NCI-H2196 (cell line): ENCODE data around the gene ATL1.
"Not testable (repeated sequence)": the region's sequence is repeated elsewhere in the genome, so short reads cannot be mapped to it uniquely, and the experiment has no call there.

Experiments used
- DNase-seq: peaks from one replicate; lab custom pipeline; 2025; ENCODE audit not compliant: unreplicated experiment; lab: John Stamatoyannopoulos, UW

The ATL1 gene

DNA sequence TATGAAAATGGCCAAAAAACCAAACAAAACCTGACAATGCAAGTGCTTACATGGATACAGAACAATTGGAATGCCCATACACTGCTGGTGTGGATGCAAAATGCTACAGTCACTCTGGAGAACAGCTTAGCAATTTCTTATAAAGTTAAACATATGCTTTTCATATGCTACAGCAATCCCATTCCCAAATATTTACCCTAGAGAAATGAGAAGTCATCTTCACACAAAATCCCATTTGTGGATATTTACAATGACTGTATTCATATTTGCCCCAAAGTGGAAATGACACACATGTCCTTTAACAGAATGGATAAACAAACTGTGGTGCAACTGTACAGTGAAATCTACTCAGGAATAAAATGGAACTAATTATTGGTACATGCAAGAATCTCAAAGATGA, 87.8 kb downstream of the ATL1 start:
- DNase-seq: no peak

GRCh38 chr14:50649691-50650090, 89.7 kb downstream of the ATL1 start:
- DNase-seq: no peak

GRCh38 chr14:50656776-50657175, 96.8 kb downstream of the ATL1 start:
- DNase-seq: no peak

DNA sequence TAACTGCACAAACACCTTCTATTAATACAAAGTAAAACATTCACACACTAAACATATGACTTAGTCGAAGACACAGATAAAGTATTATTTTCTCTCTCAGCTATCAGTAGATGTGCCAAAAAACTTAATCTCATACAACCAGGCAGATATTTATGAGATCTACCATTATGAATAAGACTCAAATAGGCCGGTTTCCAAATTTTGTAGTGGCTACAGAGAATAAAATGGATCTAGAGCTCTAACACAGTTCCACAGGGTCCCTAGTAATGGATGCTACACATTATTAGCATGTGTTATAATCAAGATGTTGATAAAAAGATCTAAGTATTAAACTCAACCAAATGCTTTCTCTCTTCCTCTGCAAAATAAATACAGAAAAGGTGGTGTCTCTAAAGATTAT, 97.8 kb downstream of the ATL1 start:
- no peak for DNase-seq

- DNase-seq: no peak
These were observed 98.3 kb downstream of the ATL1 start for GRCh38 chr14:50658203-50658602.

DNA sequence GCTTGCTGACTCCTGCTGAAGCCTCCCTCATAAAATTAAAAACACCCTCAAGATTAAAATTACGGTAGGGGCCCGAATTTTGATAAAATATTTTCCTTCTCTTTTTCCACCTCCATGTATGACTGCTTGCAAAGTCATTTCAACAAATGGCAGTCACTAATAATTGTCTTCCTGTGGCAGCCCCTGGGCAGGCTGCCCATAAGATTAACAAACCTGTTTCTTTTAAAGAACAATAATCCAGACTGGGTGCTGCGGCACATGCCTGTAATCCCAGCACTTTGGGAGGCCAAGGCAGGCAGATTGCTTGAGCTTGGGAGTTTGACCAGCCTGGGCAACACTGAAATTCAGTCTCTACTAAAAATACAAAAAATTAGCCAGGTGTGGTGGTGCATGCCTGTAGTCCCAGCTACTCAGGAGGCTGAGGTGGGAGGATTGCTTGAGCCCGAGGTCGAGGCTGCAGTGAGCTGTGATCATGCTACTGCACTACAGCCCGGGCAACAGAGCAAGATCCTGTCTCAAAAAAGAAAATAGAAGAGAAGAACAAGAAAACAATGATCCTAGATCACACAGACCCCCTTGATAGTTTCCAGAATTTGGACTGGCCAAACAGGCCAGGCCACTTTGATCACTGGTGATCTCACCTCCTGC, 99.5 kb downstream of the ATL1 start:
- no peak for DNase-seq

GRCh38 chr14:50664579-50664978, 104.6 kb downstream of the ATL1 start:
- DNase-seq: not testable (repeated sequence)

GRCh38 chr14:50665300-50665699, 105.4 kb downstream of the ATL1 start:
- not testable (repeated sequence) for DNase-seq

DNA sequence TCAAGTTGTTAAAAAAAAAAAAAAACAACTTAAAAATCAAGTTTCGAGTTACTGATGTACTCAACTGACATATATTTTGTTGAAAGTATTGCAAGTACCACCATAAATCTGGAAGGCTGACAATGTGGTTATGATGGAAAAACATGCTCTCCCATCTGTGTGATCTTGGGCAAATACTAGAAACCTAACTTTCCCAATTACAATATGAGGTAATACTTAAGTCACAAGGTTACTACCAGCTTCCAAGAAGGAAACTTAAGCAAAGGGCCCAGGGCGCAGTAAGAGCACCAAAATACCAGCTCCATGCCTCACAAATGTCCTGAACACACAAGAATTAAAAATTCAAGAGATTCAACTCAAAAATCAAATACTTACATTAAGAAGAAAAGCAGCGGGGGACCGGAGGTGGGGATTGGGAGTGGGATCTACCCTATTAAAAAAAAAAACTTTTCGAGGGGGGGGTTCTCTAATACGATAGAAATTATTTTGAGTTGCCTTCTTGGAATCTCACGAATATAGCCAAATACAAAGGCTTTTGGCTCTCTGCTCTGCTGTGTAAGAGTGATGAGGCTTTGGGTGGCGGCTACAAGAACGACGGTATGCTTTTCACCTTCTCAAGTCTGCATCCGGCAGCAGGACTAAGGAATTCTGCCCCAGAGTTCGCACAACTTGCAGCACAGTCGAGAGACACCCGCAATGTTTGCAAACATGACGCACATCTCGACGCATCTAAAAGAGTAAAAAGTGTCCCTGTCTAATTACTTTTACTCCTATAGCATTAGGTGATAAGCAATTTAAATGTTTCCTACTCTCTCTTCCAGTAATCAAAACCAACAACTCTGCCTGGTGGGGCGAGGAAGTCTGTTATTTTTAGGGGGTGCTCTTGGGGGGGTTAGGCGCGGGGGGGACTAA, 107.1 kb downstream of the ATL1 start:
- no peak for DNase-seq

DNA sequence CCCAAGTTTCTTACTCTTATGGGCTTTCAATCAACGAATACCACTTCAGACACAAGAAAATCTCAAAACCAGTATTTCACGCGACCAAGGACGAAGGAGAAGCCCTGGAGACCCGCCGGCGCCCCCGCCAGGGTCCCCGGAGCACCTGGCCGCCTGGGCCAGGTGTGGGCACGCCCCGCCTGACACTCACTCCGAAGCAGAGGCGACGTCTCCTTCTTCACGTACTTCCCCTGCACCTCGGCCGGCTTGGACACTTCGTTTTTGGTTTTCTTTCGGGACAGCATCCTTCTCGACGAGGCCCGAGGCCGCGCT, 107.7 kb downstream of the ATL1 start:
- DNase-seq: peak; percentile 40

- DNase-seq: peak; percentile 68
These were observed 108.3 kb downstream of the ATL1 start, which contains the start of gene SAV1 for GRCh38 chr14:50667996-50668825. Gene SAV1, minus strand, starts transcription at chr14:50668306. Its CDS starts 339 bp downstream, at chr14:50667967.

DNA sequence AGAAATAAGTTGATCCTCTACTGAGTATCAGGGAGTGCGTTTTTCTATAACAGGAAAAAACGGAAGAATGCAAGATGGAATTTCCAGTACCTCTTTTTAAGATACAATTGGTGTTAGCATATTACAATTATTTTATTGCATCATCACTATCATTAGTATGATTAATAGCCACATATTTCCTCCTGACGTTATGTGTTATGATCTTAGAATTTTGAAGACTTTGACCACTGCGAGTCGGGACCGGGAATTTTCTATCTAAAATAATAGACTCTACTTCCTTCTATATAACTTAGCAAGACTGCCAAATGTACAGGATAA, 108.8 kb downstream of the ATL1 start:
- no peak for DNase-seq

- no peak for DNase-seq
These were observed 109.6 kb downstream of the ATL1 start for GRCh38 chr14:50669441-50669986.

- DNase-seq: no peak
These were observed 110.4 kb downstream of the ATL1 start for GRCh38 chr14:50670196-50670865.

- no peak for DNase-seq
These were observed 110.9 kb downstream of the ATL1 start for GRCh38 chr14:50670866-50671256.

DNA sequence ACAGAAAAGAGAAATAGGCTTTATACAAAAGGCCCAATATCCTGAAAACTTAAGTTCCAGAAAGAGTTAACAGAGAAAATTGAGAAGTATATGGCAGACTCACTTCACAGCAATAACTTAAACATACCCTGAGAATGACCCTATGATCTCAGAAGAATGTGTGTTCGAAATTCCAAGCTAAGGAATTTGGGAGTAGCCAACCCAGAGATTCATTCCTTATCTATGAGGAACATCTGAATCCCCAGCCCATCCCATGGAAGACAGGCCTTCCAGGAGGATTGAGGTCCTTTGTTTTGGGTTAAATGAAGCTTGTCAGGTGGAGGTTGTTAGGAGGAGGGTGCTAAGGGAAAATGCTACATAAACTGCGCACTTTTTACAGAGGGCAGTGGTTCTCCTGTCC, 115.7 kb downstream of the ATL1 start:
- no peak for DNase-seq

DNA sequence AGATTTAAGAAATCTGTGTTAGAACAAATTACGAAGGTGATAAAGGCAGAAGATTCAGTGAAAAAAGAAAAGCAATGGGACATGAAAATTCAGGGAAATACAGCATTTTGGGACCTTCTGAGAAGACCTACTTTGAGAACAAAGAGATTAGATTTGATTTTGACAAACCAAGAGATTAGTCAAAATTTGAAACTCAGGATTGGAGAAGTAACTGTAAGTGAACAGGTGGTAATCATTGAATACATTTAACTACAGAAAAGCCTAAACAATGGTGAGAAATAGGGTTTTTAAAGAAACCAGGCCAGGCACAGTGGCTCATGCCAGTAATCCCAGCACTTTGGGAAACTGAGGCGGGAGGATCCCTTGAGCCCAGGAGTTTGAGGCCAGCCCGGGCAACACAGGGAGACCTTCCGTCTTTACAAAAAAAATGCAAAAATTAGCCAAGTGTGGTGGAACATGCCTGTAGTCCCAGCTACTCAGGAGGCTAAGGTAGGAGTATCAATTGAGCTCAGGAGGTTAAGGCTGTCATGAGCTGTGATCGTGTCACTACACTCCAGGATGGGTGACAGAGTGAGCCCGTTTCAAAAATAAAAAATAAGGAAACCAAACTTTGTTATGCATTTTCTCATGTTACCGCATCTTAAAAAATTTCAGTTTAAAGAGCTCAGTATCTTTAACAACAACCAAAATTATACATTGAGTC, 117.0 kb downstream of the ATL1 start:
- DNase-seq: no peak

DNA sequence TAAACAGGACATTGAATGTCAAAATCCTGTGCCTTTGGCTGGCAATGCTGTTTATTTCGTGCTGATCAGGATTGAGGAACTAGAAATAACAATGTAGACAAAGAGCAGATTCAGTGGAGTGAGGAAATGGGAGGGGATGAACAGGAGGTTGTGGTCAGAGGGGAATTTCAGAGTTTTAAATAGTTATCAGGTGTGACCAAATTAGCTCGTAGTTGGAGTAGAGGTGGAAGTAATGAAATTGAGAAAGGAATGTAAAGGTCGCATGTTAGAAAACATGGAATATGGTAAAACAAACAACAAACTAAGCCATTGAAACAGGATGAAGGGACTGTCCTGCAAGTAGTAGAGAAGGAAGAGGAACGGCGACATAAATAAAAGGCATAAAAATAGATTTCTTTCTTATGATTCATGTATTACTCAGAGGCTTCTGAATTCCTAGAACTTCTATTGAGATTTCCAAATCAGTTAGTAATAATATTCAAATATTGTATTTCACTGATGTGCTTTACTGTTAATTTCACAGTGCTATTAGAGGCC, 117.7 kb downstream of the ATL1 start:
- no peak for DNase-seq

DNA sequence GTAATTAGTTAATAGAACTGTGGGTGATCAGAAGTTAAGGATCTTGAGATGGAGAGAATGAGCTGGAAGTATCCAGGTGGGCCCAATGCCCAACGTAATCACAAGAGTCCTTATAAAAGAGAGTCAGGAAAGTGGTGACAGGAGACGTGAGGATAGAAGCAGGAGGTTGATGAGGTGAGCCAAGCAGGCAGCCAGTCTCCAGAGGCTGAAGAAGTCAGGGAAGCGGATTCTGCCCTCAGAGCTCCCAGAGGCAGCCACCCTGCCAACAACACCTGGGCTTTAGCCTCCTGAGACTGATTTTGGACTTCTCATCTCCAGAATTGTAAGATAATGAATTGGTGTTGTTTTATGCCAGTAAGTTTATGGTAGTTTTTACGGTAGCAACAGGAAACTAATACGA, 118.2 kb downstream of the ATL1 start:
- no peak for DNase-seq

DNA sequence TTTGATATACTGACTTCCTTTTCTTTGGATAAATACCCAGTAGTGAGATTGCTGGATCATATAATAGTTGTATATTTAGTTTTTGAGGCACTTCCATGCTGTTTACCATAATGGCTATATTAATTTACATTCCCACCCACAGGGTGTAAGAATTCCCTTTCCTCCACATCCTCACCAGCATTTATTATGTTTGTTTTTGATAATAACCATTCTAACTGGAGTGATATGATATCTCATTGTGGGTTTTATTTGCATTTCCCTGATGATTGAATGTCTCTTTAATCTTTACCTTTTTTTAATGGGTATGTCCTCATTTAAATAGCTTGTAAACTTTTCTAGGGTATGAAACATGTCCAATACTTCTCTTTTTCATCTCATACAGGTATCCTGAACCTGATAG, 119.7 kb downstream of the ATL1 start:
- DNase-seq: no peak
